GF-D8 (cell line): ENCODE measurements around the gene CNST.

Experiments
- DNase-seq: peaks from one replicate; lab custom pipeline; 2025; lab: John Stamatoyannopoulos, UW

CNST gene

DNA sequence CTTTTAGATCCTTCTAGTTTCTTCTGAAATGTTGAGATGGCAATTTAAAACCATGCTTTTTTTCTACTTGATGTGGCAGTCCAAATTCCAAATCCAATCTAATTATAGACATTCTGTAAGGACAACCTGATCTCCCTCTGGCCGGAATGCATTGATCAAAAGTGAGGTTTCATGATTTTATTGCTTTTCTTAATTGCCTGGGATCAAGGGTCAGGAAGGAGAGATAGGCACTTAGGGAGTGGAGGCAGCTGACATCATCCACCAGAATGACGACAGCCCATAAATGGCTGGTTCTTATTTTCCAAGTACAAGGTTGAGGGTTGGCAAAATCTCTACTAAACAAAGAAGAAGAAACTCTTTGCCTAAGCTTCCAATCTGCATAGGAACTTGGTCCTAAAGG lies 111.6 kb downstream of the CNST start:
- no peak for DNase-seq

DNA sequence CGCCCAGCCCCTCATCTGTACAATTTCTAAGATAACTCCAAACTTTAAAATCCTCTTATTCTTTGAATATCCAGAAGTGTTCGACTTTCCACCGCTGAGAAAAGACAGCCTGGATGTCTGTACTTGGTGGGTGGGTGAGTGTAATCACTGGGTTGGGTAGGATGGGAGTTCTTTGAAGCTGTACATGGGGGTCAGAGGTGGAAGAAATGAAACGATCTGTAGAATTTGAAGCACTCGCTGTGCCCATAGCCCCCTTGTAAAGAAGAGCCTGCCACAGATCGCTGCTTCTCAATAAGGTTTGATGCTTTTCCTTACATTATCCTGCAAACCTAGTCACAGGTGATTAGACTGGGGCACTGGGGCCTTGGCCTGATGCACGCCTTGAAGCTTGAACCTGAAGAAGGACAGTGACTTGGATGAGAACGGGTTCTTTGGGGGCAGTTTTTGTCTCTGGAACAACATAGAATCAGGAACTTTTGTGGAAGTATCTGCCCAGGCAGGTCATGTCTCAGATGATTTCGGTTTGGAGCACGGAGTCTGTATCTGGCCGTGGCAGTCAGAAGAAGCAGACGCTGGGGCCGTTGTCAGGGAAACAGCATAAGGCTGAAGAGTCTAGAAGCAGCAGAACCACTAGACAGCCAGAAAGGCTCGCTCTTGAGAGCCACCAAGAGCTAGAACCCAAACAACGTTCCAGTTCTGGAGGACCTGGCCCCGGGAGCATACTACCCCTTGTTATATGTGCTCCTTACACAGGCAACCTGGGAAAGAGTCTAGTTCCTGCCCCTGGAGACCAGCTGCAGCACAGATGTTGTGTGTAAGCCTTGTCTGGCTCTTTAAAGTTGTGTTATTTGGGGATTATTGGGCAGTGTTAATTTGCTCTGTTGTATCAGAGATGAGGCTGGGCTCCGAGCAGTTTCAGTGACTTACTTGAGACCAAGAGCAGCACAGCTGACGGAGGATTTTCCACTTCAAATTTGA lies 112.8 kb downstream of the CNST start:
- no peak for DNase-seq

DNA sequence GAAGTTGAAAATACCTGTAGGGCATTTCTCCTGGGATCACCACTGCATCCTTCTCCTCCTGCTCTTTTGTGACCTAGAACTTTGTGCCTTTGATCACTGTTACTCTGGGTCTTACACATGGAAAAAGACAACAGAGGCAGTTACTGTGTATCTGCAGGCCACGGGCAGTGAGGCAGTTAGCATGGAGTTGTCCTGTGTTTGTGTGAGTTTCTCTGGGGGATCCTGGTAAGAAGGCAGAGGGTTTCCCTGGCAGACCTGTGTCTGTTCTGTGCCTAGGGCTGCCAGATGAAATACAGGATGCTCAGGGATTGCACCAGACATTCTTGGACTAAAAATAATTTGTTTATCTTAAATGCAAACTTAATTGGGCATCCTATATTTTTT lies 113.5 kb downstream of the CNST start:
- no peak for DNase-seq

DNA sequence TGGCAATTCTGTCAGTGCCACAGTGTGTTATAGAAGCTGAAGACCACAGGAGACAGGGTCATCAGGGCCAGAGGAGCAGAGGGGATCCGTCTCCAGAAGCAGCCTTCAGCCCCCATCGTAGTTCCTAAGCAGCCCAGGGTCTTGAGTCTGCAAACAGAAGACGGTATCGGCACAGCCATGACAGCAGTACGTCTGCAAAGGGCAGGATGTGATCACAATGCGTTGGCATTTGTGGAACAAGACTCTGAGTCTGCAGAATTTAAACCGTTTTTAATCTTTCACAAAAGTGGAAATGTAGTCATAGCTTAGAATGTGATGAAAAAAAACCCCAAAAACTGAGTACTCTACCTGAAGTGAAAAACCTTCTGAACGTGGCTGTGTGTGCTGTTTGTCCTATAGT lies 113.9 kb downstream of the CNST start:
- DNase-seq = no peak

DNA sequence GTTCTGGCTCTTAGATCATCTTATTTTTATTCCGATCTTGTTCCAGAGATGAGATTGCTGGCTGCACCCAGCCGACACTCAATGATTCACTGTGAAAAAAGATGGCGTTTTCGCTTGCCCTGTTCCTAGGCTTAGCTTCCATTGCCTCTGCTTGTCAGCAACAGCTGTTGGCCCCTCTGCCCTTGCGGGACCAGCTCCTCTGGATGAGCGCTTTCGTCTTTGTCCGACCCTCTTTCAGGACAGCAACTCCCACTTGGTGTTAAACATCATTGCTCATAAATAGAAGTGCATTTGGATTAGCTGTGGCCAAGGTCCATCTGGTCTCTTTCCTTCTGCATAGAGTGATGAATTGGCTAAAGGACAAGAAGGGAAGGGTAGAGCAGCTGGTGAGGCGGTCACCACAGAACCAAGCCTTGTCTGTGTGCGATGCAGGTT lies 114.5 kb downstream of the CNST start:
- no peak for DNase-seq

DNA sequence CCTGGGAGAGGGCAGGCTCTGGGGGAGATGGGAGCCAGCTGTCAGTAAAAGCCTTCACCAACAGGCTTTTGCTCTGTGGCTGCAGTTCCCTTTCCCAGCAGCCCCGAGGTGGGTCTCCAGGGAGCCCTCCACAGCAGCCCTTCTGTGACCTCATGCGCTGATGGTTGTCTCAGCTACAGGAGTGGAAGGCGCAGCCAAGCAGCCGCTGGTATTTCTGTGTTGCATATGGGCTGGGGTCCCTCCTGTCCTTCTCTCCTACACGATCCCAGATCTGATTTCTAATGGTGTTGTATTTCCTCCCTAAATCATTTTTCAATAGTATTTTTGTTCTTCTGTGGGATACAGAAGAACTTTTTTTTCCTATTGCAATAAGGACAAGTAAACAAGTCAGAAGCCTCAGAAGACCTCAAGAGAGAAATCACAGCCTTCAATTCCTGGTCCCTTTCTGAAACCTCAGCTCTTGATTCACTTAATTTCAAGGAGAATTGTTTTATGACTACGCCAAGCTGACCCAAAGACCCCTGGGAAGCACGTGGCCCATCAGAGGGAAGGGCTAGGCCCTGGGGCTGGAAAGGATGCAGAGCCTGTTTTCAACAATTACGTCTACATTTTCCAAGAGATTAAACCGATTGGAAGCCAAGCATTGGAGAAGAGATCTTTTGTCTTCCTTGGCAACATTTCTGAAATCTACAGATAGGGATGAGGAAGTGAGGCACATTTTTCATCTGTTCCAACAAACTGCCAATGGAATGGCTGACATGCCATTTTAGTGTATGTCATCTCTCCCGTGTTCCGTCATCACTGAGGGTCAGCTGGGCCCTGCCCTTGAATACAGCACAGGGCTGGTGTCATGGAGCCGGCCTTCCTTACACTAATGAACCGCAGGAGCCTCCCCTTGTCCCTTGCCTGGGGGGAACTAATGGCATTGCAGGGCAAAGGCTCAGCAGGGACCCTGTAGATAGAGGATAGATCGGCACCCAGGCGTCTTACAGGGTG lies 115.9 kb downstream of the CNST start:
- DNase-seq = no peak

DNA sequence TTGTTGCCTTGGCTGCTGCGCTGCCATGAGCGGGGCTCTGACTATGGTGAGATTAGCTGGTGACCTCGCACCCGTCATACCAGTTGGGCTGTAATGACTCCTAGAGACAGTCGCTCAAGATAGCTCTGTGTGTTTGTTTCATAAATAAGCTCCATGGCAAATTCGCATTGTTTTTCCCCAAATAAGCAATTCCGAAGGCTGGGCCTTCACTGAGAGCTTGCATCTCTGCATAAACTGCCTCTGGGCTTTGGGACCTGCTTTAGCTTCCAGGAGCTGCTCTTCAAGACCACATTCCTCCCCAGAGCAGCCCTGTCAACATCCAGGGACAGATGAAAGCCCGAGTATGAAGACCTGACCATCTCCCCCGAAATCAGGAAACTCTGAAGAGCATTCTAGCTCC lies 117.3 kb downstream of the CNST start:
- no peak for DNase-seq

DNA sequence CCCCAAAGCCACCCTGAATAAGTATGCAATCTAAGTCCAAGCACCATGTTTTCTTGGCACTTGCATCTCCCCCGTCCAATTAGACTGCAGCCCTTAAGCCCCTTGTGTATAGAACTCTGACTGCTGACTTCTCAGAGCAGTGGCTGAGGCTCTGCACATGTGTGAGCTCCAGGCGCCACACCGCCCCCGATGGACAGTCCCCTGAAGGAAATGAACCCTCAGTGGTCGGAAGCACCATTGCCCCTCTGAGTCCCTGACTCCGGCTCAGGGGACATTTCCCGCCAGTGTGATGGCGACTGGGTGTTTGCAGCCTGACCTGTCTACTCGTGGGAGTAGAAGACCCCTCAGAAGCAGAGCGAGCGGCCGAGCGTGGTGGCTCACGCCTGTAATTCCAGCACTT lies 120.7 kb downstream of the CNST start:
- DNase-seq = no peak

DNA sequence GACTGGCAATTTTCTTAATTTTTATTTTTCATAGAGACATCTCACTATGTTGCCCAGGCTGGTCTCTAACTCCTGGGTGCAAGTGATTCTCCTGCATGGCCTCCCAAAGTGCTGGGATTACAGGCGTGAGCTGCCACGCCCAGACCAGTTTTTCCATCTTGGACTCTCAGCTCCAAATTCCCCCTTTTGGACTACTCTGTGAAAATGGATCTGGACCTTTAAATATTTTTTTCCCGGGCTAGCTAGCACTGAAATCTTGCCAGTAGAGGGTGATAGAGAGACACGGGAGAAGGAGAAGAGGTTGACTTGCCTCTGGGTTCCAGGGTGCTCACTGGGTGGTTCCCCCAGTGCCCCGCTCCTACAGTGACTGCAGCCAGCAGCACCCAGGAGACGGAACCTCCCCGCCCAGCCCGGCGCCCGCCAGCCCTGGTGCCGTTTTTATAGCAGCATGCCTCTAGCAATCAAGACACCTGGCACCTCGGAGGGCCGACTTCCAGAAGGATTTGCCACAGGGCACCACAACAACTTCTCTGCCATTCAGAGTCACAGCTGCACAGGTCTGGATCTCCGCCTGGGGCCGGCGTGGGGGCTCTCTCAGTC lies 123.3 kb downstream of the CNST start:
- peak; percentile 41 for DNase-seq

DNA sequence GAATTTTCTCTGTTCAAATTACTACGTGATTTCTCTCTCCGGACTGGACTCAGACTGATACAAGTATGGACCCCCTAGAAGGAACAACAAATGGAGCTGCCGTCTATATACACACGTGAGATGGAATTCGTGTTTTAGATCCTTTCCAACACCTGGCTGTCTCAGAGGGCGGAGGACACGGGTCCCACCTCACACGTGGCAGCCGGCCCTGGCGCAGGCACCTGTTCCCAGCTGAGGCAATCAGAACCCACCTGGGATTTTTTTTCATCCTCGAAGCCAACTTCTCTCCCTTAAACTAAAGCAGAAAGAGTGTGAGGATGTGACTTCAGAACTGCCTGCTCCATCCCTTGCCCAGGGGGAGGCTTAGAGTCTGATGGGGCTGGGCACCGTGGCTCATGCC lies 123.8 kb downstream of the CNST start:
- DNase-seq = no peak

DNA sequence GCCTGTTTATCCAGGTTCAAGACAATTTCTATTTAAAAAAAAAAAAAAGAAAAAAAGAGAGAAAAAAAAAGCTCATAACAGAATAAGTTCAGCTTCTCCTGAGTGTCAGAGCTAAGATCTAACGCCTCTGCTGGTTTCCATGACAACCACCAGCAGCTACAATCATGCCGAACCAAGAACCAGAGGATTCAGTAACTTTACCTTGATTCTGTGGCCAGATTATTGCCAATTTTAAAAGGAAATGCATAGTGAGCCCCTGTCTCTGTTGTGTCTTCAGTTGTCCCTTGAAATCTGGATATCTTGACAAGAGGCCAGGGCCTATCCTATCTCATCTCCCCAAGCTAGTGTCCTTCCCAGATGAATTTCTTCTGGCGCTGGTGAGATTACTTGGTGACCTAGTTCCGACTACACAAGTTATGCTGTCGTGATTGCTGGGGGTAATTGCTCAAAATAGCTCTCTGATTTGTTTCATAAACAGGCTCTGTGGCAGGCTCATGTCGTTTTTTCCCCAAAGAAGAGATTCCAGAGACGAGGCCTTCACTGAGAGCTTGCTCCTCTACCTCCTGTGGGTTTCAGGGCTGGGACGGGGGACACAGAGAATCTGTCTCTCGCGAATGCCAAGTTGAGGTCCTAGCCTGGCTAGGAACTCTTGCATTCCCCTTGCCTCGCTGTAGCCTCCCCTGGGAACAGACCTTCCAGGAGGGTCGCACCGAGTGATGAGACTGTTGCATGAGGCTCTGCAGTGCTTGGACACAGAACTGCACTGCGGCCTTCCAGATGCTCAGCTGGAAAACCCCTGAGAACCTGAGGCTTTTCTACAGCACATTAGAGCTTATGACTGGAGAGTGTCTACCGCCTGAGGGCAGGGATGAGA lies 125.6 kb downstream of the CNST start:
- DNase-seq = no peak

DNA sequence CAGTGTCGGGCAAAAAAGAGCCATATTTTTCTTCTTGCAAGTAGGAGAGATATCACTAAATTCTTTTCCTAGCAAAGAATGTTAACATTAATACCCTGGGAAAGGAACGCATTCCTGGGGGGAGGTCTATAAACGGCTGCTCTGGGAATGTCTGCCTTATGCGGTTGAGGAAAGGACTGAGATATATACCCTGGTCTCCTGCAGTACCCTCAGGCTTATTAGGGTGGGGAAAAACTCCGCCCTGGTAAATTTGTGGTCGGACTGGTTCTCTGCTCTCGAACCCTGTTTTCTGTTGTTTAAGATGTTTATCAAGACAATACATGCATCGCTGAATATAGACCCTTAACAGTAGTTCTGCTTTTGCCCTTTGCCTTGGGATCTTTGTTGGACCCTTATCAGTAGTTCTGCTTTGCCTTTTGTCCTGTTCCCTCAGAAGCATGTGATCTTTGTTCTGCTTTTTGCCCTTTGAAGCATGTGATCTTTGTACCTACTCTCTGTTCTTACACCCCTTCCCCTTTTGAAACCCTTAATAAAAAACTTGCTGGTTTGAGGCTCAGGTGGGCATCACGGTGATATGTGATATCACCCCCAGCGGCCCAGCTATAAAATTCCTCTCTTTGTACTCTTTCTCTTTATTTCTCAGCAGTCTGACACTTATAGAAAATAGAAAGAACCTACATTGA lies 128.1 kb downstream of the CNST start:
- peak; percentile 11 for DNase-seq

DNA sequence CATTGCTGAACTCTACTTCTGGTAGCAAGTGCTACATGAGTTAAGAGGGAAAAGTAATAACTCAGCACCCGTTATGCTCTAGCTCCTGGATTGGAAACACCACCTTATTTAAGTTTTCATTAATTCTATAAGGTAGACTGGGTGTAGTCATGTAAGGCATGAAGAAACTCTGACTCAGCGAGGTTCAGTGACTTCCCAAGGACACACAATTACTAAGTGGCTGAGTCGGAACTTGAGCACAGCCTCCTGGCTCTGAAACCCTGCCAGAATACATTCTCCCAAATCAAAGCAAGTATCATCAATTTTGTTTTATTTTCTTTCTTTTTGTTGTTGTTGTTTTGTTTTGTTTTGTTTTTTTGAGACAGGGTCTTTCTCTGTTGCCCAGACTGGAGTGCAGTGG lies 128.9 kb downstream of the CNST start:
- DNase-seq = no peak

DNA sequence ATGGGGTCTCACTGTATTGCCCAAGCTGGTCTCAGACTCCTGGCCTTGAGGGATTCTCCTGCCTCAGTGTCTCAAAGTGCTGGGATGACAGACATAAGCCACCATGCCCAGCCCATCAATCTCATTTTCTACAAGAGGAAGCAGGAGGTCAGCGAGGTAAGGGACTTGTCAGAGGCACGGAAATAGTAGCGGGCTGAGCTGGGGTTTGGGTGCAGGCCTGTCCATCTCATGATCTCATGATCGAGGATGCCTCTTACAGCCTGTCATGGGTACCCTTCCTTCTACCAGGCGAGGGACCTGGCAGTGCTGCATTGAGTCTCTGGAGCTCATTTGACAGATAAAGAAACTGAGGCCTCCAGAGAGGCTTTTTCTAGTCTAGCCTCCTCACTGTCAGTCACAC lies 129.4 kb downstream of the CNST start:
- DNase-seq = no peak

DNA sequence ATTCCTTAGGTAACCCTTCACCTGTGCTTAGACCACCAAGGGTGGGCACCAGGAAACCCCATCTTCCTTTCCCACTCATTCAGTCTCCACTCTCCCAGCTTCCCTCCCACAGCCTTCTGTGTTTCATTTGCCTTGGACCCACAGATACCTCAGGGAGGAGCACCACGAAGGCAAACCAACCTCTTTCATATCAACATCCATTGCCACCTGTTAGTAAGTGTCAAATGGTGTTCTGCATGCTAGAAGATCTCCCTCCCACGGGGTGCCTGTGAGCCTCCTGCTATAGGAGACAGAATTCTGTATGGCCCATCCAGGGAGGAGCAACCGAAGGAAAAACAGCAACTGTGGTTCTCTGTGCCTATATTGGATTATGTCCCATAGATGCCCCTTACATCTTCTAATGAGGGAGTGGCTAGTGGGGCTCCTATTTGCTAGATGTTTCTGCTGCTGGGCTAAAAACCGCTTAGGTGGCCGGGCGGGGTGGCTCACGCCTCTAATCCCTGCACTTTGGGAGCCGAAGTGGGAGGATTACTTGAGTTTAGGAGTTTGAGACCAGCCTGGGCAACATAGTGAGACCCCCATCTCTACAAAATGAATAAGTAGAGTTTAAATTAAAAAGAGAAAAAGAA lies 132.3 kb downstream of the CNST start:
- no peak for DNase-seq

DNA sequence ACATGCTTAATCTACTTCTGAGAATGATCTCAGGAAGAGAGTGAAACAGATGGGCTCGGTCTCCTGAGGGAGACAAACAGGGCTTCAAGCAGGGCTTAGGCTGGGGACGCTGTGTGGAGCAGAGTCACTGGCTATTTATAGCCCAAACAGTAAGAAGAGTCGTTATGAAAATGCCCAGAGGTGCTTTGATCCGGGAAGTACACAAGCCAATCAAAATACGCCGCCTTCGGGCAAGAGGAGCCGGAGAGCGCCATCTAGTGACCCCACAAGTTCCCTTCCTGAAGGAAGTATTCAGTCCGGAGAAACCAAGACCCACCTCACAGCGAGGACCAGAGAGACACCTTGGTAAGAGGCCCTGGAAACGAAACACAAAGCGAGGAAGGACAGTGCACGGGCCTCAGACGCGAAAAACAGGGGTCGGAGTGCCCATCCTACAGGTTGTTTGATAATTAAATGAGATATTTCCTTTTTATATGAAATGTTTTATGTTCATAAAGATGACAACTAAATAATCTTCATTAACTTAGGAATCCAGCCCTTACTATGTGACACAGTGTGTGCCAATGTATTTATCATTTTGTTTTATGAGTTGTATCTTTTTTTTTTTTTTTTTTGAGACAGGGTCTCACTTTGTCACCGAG lies 133.0 kb downstream of the CNST start:
- DNase-seq = peak; percentile 90

DNA sequence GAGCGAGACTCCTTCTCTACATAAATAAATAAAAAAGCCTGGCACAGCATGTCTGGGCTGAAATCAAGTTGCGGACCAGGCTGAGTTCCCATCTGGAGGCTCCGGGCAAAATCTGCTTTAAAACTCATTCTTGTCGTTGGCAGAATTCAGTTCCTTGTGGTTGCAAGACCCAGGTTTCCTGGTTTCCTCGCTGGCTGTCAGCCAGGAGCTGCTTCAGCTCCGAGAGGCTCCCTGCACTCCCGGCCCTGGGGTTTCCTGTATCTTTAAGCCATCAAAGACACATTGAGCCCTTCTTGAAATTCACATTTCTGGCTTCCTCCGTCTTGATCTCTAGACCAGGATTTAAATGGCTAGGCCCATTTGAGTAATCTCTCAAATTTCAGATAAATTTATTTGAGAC lies 137.3 kb downstream of the CNST start:
- peak; percentile 89 for DNase-seq

DNA sequence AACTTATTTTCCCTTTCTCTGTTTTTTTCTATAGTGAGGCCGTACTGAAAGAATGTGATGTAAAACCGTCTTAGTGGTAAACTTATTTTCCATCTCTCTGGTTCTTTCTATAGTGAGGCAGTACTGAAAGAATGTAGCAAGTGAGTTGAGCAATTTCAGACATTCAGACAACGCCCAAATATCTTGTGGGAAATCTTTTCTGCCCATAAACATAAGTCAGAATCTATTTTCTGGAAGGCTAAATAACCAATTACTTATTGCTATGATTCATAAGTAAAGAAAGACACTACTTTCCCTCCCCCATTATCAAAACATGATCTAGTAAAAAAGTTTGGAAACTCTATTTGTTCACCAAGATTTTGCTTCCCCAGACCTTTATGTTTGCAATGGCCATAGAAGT lies 139.1 kb downstream of the CNST start:
- peak; percentile 52 for DNase-seq

DNA sequence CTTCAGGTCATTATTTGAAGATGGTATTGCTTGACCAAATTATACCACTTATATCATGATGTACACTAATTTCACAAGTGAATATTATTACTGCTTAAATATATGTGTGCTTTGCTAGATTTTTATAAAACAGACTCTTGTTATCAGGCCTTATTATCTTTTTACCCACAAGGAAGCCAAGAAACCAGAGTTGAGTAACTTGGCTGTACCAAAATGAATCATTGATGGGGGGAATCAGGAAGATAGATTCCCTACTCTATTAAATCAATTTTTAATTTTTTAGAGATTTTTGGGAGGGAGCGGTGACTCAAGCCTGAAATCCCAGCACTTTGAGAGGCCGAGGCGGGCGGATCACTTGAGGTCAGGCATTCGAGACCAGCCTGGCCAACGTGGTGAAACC lies 141.9 kb downstream of the CNST start:
- peak; percentile 69 for DNase-seq

DNA sequence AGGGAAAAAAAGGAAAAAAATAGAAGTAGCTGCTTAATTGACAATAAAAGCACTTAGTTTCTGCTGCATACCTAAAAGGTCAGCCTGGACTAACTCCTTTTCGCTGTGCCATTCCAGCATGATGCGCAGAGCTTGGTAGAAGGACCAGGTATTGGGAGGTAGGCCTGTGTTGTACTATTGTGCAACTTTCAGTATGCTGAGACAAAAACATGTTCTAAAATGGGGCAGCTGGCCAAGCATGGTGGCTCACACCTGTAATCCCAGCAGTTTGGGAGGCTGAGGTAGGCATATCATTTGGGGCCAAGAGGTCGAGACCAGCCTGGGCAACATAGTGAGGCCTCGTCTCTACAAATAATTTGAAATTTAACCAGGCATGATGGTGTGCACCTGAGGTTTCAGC lies 142.9 kb downstream of the CNST start:
- no peak for DNase-seq
